ENCODE results near the gene CFAP126.
"Not testable (repeated sequence)": the region's sequence is repeated elsewhere in the genome, so short reads cannot be mapped to it uniquely, and the experiment has no call there.

Gene CFAP126

GRCh38 chr1:161393151-161393550 is 25.5 kb upstream of the CFAP126 start:
- no peak overlapping the region for H2AFZ ChIP-seq
- H3K4me3 ChIP-seq (ENCODE audit: low read depth, low read length) = no peak overlapping the region
- H3K79me2 ChIP-seq = no peaks in the 10 kb centered on the region
- H3K4me2 ChIP-seq (ENCODE audit: low read length) = no peak overlapping the region
- TF ChIP-seq CTCF (IDR thresholded peaks at IDR 0.05) = no peak
- H3K9ac ChIP-seq = no peak overlapping the region
- no peak overlapping the region for H3K27ac ChIP-seq
- H3K36me3 ChIP-seq (ENCODE audit: control insufficient read depth, insufficient read depth, low read length) = no peaks in the 10 kb centered on the region
- no peaks in the 10 kb centered on the region for H3K9me3 ChIP-seq (ENCODE audit: control insufficient read depth, low read length)
- H3K4me1 ChIP-seq = no peaks in the 10 kb centered on the region
- no peaks in the 10 kb centered on the region for H3K27me3 ChIP-seq (ENCODE audit: control insufficient read depth, insufficient read depth, low read length)

DNA sequence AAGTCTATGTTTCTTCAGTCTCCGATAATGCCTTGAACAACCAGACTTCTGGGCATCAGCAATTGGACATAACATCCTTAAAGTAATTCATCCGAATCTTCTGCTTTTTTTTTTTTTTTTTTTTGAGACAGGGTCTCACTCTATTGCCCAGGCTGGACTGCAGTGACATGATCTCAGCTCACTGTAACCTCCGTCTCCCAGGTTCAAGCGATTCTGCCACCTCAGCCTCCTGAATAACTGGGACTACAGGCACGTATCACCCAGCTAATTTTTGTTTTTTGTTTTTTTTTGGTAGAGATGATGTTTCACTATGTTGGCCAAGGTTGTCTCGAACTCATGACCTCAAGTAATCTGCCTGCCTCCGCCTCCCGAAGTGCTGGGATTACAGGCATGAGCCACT is 23.9 kb upstream of the CFAP126 start:
- Histone ChIP-seq H3K79me2 (no peaks in the 10 kb centered on the region), H3K4me3 (ENCODE audit: low read depth, low read length) (no peak overlapping the region), H3K4me1 (no peaks in the 10 kb centered on the region), H2AFZ (no peak overlapping the region), H3K4me2 (ENCODE audit: low read length) (no peak overlapping the region), H3K27ac (no peak overlapping the region), H3K9me3 (ENCODE audit: control insufficient read depth, low read length) (no peaks in the 10 kb centered on the region), H3K27me3 (ENCODE audit: control insufficient read depth, insufficient read depth, low read length) (no peaks in the 10 kb centered on the region), H3K9ac (no peak overlapping the region), H3K36me3 (ENCODE audit: control insufficient read depth, insufficient read depth, low read length) (no peaks in the 10 kb centered on the region)
- TF ChIP-seq CTCF (IDR thresholded peaks at IDR 0.05) = no peak

DNA sequence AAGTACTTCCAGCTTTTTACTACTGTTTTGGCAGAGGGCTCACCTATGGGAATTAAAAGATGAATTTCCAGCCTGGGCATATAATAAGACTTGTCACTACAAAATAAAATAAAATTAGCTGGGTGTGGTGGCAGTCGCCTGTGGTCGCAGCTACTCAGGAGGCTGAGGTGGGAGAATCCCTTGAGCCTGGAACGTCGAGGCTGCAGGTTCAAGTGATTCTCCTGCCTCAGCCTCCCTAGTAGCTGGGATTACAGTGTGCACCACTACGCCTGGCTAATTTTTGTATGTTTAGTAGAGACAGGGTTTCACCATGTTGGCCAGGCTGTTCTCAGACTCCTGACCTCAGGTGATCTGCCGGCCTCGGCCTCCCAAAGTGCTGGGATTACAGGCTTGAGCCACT is 23.5 kb upstream of the CFAP126 start:
- Histone ChIP-seq H3K4me3 (ENCODE audit: low read depth, low read length) (peak overlapping the region; percentile 87), H3K4me2 (ENCODE audit: low read length) (peak overlapping the region; percentile 99)
- H3K27ac ChIP-seq; H3K27me3 ChIP-seq (ENCODE audit: control insufficient read depth, insufficient read depth, low read length); H3K4me1 ChIP-seq; H3K9me3 ChIP-seq (ENCODE audit: control insufficient read depth, low read length); H2AFZ ChIP-seq; H3K9ac ChIP-seq; H3K79me2 ChIP-seq; H3K36me3 ChIP-seq (ENCODE audit: control insufficient read depth, insufficient read depth, low read length): not testable (repeated sequence)

- Histone ChIP-seq H3K27me3 (ENCODE audit: control insufficient read depth, insufficient read depth, low read length) (no peaks in the 10 kb centered on the region), H3K27ac (peak overlapping the region; percentile 76), H3K79me2 (no peaks in the 10 kb centered on the region), H3K4me2 (ENCODE audit: low read length) (peak overlapping the region; percentile 99), H3K9me3 (ENCODE audit: control insufficient read depth, low read length) (no peaks in the 10 kb centered on the region), H3K4me1 (no peaks in the 10 kb centered on the region), H3K9ac (no peak overlapping the region), H3K36me3 (ENCODE audit: control insufficient read depth, insufficient read depth, low read length) (no peaks in the 10 kb centered on the region), H2AFZ (peak overlapping the region; percentile 79), H3K4me3 (ENCODE audit: low read depth, low read length) (peak overlapping the region; percentile 87)
- no peak for TF ChIP-seq CTCF (IDR thresholded peaks at IDR 0.05)
Measured at GRCh38 chr1:161390559-161390858, 22.8 kb upstream of the CFAP126 start.

DNA sequence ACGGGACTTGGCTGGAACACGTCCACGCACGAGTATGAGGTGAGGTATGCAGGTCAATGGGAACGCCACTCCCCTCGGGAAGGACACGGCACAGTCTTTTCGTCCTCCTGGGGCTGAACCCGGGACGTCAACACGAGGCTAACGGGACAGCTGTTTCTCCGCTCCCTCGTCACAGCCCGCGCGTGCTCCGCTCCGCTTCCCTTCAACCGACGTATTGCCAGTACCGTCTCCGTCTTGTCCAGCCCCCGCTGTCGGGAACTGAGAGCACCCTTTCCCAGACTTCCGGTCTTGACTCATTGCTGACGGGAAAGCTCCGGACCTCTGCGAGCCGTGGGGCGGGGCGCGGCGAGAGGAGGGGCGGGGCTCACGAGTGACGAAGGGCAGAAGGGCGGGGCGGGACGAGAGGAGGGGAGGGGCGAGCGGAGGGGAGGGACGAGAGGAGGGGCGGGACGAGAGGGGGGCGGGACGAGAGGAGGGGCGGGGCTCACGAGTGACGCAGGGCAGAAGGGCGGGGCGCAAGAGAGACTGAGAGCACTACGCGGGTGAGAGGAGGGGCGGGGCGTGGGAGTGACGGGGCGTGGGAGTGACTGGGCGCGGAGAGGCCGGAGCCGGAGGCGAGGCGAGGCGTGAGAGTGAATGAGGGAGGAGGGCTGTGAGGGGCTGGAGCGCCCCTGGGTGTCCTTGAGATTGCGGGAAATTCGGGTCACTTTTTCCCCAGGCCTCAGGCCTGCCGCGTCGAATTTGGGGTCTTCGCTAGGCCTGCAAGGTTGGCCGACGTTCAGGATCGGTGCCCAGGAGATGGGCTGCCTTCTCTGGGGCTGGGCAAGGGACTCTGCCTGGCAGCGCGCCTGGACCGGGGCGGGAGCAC is 22.2 kb upstream of the CFAP126 start:
- Histone ChIP-seq H3K79me2 (no peaks in the 10 kb centered on the region), H3K9ac (no peak overlapping the region), H3K27me3 (ENCODE audit: control insufficient read depth, insufficient read depth, low read length) (no peaks in the 10 kb centered on the region), H3K4me2 (ENCODE audit: low read length) (peak overlapping the region; percentile 99), H3K36me3 (ENCODE audit: control insufficient read depth, insufficient read depth, low read length) (no peaks in the 10 kb centered on the region), H3K4me3 (ENCODE audit: low read depth, low read length) (peak overlapping the region; percentile 87), H3K9me3 (ENCODE audit: control insufficient read depth, low read length) (no peaks in the 10 kb centered on the region), H3K27ac (peak overlapping the region; percentile 93), H3K4me1 (no peaks in the 10 kb centered on the region), H2AFZ (peak overlapping the region; percentile 90)
- no peak for TF ChIP-seq CTCF (IDR thresholded peaks at IDR 0.05)

- H3K9ac ChIP-seq; H3K4me1 ChIP-seq; H3K36me3 ChIP-seq (ENCODE audit: control insufficient read depth, insufficient read depth, low read length); H3K79me2 ChIP-seq; H3K9me3 ChIP-seq (ENCODE audit: control insufficient read depth, low read length); H3K27me3 ChIP-seq (ENCODE audit: control insufficient read depth, insufficient read depth, low read length): not testable (repeated sequence)
- peak overlapping the region; percentile 66 for H3K4me2 ChIP-seq (ENCODE audit: low read length)
- H3K4me3 ChIP-seq (ENCODE audit: low read depth, low read length) = peak overlapping the region; percentile 61
- peak overlapping the region; percentile 90 for H2AFZ ChIP-seq
- peak overlapping the region; percentile 93 for H3K27ac ChIP-seq
Measured at GRCh38 chr1:161389158-161389557, 21.5 kb upstream of the CFAP126 start.
